T-cell (primary cell): ENCODE data around the gene DNMT3A. TPM values are rescaled to one million over a fixed set of nuclear protein-coding genes. Genes with fewer than 3 reads are reported as not detected.

Experiments used
- ATAC-seq, 4 experiments: fragments of 200-7000 bp in 3 of 4; fragments of 150-1000 bp in 1 of 4; cut with Tn5 transposase; replicated peaks in 1 of 4; 1 replicate in 3 of 4; 2 replicates in 1 of 4; pipeline ENCODE4 v1.10.0; 2021; ENCODE audit warnings: moderate library complexity in 3 of 4, mild to moderate bottlenecking in 2 of 4, moderate number of reproducible peaks in 1 of 4
- CTCF ChIA-PET, 2 donors: fragments of 300-600 bp; sonication (Branson Sonifier 250); formaldehyde crosslinking; loops; one replicate each; lab custom pipeline; 2022; ENCODE audit warnings: antibody characterized with exemption in 2 of 2; lab: Charles Lee
- POLR2A ChIA-PET, 2 donors: fragments of 300-600 bp; sonication (Branson Sonifier 250); formaldehyde crosslinking; loops; one replicate each; lab custom pipeline; 2022; ENCODE audit warnings: antibody characterized with exemption in 2 of 2; lab: Charles Lee
- DNase-seq, 35 experiments: peaks; one replicate each; pipeline versions ENCODE4 v3.0.0 to v3.0.0-alpha.2; 2013 to 2023
- H3K27ac ChIP-seq: one replicate; pipeline ENCODE4 v1.5.1; 2013; ENCODE audit warnings: low read length
- H3K27me3 ChIP-seq, 2 experiments: replicated peaks in 1 of 2; 1 replicate in 1 of 2; 2 replicates in 1 of 2; pipeline versions ENCODE4 v1.6.1 to v1.7.0; 2013; ENCODE audit warnings: low read length in 1 of 2, mixed read lengths in 1 of 2; ENCODE audit not compliant: control insufficient read depth in 2 of 2, insufficient read depth in 2 of 2; ENCODE audit errors: extremely low read depth in 1 of 2
- H3K36me3 ChIP-seq, 2 donors: 1 replicate in 1 of 2; 2 replicates in 1 of 2; pipeline versions ENCODE4 v1.6.1 to v1.7.0; 2013; ENCODE audit warnings: low read length in 1 of 2; ENCODE audit not compliant: control insufficient read depth in 2 of 2, insufficient read depth in 1 of 2; ENCODE audit errors: extremely low read depth in 1 of 2
- H3K4me1 ChIP-seq, 2 experiments: 1 replicate in 1 of 2; 2 replicates in 1 of 2; pipeline versions ENCODE4 v1.6.1 to v1.7.0; 2013; ENCODE audit warnings: low read length in 2 of 2, mixed read lengths in 1 of 2; ENCODE audit not compliant: insufficient read depth in 2 of 2, control insufficient read depth in 1 of 2; ENCODE audit errors: extremely low read depth in 1 of 2
- H3K4me3 ChIP-seq, 2 donors: 1 replicate in 1 of 2; 2 replicates in 1 of 2; pipeline versions ENCODE4 v1.5.1 to v1.7.0; 2013; ENCODE audit warnings: mild to moderate bottlenecking in 2 of 2, low read length in 1 of 2, moderate library complexity in 1 of 2; ENCODE audit not compliant: control insufficient read depth in 1 of 2; ENCODE audit errors: extremely low read depth in 1 of 2
- H3K9me3 ChIP-seq: 2 replicates; pipeline ENCODE4 v1.7.0; 2013
- H3K27ac Mint-ChIP-seq, 2 donors: one replicate each; pipeline ENCODE4 v1.8.0; 2020 to 2021; ENCODE audit warnings: mild to moderate bottlenecking in 2 of 2, mixed read lengths in 2 of 2
- H3K27me3 Mint-ChIP-seq, 2 donors: one replicate each; pipeline ENCODE4 v1.8.0; 2021 to 2022; ENCODE audit warnings: mixed read lengths in 2 of 2
- H3K36me3 Mint-ChIP-seq: one replicate; pipeline ENCODE4 v1.8.0; 2021; ENCODE audit warnings: mixed read lengths
- H3K4me1 Mint-ChIP-seq, 3 donors: one replicate each; pipeline ENCODE4 v1.8.0; 2020 to 2022; ENCODE audit warnings: mixed read lengths in 3 of 3, mild to moderate bottlenecking in 1 of 3
- H3K4me3 Mint-ChIP-seq, 3 donors: one replicate each; pipeline ENCODE4 v1.8.0; 2020 to 2022; ENCODE audit warnings: mild to moderate bottlenecking in 3 of 3, mixed read lengths in 3 of 3, moderate library complexity in 3 of 3
- H3K9me3 Mint-ChIP-seq, 3 donors: one replicate each; pipeline ENCODE4 v1.8.0; 2020 to 2022; ENCODE audit warnings: mixed read lengths in 3 of 3
- WGBS: methylation state at CpG from one replicate; pipeline ENCODE4 v1.1.5; 2013; ENCODE audit warnings: missing lambda C conversion rate; ENCODE audit not compliant: insufficient coverage; 5-methylcytosine and 5-hydroxymethylcytosine counted together
- total RNA-seq, 35 experiments: library from RNA in 6 of 35; stranded (reverse) in 6 of 35; fragments of 120-200 nt in 1 of 35; gene quantifications; one replicate each; pipeline versions ENCODE4 v1.2.1 to v1.2.4 and lab custom pipeline; 2013 to 2026

DNMT3A gene
- total RNA-seq, 5 donors from 2014 or later (not counting 1 experiment from before 2014, with no cell fraction given), result 78.7 to 125 (median 93.2) TPM

GRCh38 chr2:25229279-25230197, 112.2 kb downstream of the DNMT3A start:
- no peaks in the 10 kb centered on the region for H3K9me3 ChIP-seq
- ATAC-seq (peak in 1 of 4 experiments; percentile 11), DNase-seq (no peak)
- Mint-ChIP-seq H3K36me3 (peaks cover 21% of the 10 kb centered on the region), H3K9me3 (no peaks in the 10 kb centered on the region), H3K4me3 (no peak overlapping the region), H3K4me1 (peaks cover 2 to 14% (median 10%) of the 10 kb centered on the region in 3 donors), H3K27ac (peak overlapping the region in 1 of 2 donors; percentile 39), H3K27me3 (no peaks in the 10 kb centered on the region)
- WGBS, result 90% methylated on average over 12 of the region's 15 CpGs
- H3K27me3 ChIP-seq, result no peaks in the 10 kb centered on the region
- H3K27ac ChIP-seq, result no peak overlapping the region
- ChIA-PET POLR2A (no interaction called here), CTCF (interaction anchor here in 1 of 2 donors (1.0 kb wide), 1 partner anchor 64 kb away, joined by 3 read pairs; no protein-coding TSS in a partner anchor)
- peaks cover 8 to 25% of the 10 kb centered on the region in 2 donors for H3K36me3 ChIP-seq
- H3K4me1 ChIP-seq, result peaks cover 0 to 10% of the 10 kb centered on the region in 2 experiments
- H3K4me3 ChIP-seq, result no peak overlapping the region

DNA sequence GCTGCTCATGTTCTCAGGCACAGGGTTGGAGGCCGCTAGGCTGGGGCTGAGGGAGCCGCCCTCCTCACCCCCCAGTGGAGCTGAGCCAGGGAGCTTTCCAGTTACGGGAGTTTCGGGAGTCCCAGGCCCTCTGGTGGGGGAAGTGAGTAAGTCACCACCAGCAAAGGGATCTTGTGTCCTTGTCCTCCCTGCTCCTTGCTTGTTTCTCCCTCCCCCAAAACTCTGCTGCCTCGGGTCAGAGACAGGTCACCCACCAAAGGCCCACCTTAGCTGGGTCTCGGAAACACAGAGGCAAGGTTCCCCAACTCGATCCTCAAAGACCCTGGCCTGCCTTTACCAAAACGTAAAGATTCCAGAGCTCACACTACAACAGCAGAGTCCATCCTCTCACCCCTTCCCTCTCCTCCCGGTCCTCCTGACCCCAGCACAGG, 112.9 kb downstream of the DNMT3A start:
- Histone ChIP-seq H3K4me1 (peaks cover 0 to 10% of the 10 kb centered on the region in 2 experiments), H3K36me3 (peaks cover 8 to 18% of the 10 kb centered on the region in 2 donors), H3K4me3 (no peak overlapping the region), H3K27ac (no peak overlapping the region), H3K9me3 (no peaks in the 10 kb centered on the region), H3K27me3 (no peaks in the 10 kb centered on the region)
- Mint-ChIP-seq H3K27me3 (no peaks in the 10 kb centered on the region), H3K36me3 (peaks cover 14% of the 10 kb centered on the region), H3K4me3 (no peak overlapping the region), H3K9me3 (no peaks in the 10 kb centered on the region), H3K4me1 (peaks cover 2 to 14% (median 10%) of the 10 kb centered on the region in 3 donors), H3K27ac (peak overlapping the region in 1 of 2 donors; percentile 39)
- POLR2A ChIA-PET, result interaction anchor here in 1 of 2 donors (0.9 kb wide), 1 partner anchor 45 kb away, joined by 5 read pairs; no protein-coding TSS in a partner anchor
- 65% methylated on average over 5 of the region's 9 CpGs for WGBS
- DNase-seq, result peak in 8 of 35 experiments; percentile 9 to 67 (median 32)
- CTCF ChIA-PET, result interaction anchor here (0.5 to 1.0 kb wide), 3 partner anchors 8 to 63 kb away, joined by 3 to 4 read pairs (median 3); no protein-coding TSS in a partner anchor
- peak; percentile 29 to 81 (median 38) for ATAC-seq

- H3K4me1 Mint-ChIP-seq, result peaks cover 2 to 15% (median 10%) of the 10 kb centered on the region in 3 donors
- ATAC-seq (no peak), DNase-seq (no peak)
- no peaks in the 10 kb centered on the region for H3K9me3 ChIP-seq
- no peaks in the 10 kb centered on the region for H3K9me3 Mint-ChIP-seq
- no peak overlapping the region for H3K27ac Mint-ChIP-seq
- ChIA-PET POLR2A (no interaction called here), CTCF (interaction anchor here in 1 of 2 donors (0.8 kb wide), 1 partner anchor 49 kb away, joined by 3 read pairs; no protein-coding TSS in a partner anchor)
- WGBS, result 33% methylated on average over 1 of the region's 7 CpGs
- H3K27me3 Mint-ChIP-seq, result no peaks in the 10 kb centered on the region
- H3K27me3 ChIP-seq, result no peaks in the 10 kb centered on the region
- peaks cover 4% of the 10 kb centered on the region for H3K36me3 Mint-ChIP-seq
- H3K27ac ChIP-seq, result no peak overlapping the region
- H3K36me3 ChIP-seq, result peaks cover 2 to 8% of the 10 kb centered on the region in 2 donors
- no peak overlapping the region for H3K4me3 Mint-ChIP-seq
- H3K4me3 ChIP-seq, result no peak overlapping the region
- peaks cover 0 to 12% of the 10 kb centered on the region in 2 experiments for H3K4me1 ChIP-seq
Measured at GRCh38 chr2:25227576-25227975, 114.1 kb downstream of the DNMT3A start.

DNA sequence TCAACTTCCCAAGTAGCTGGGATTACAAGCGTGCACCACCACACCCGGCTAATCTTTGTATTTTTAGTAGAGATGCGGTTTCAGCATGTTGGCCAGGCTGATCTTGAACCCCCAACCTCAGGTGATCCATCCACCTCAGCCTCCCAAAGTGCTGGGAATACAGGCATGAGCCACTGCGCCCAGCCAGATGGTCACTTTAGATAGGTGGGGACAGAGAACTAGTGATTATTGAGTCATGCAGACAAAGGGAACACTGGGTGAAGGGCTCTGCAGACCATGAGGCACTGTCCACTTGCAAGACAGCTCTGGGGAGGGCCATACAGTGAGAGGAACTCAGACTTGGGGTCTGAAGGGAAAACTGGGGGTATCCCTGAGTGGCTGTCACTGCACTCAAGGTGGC, 114.9 kb downstream of the DNMT3A start:
- no peak overlapping the region for H3K27ac ChIP-seq
- H3K36me3 ChIP-seq, result peaks cover 0 to 2% of the 10 kb centered on the region in 2 donors
- Mint-ChIP-seq H3K36me3 (no peaks in the 10 kb centered on the region), H3K9me3 (no peaks in the 10 kb centered on the region), H3K4me3 (no peak overlapping the region), H3K4me1 (peaks cover 3 to 17% (median 10%) of the 10 kb centered on the region in 3 donors), H3K27me3 (no peaks in the 10 kb centered on the region), H3K27ac (peak overlapping the region in 1 of 2 donors; percentile 22)
- H3K4me3 ChIP-seq, result no peak overlapping the region
- peaks cover 0 to 12% of the 10 kb centered on the region in 2 experiments for H3K4me1 ChIP-seq
- DNase-seq, result no peak
- WGBS, result no CpG with 5 or more reads among the region's 4 CpGs
- POLR2A ChIA-PET, result no interaction called here
- no peaks in the 10 kb centered on the region for H3K9me3 ChIP-seq
- CTCF ChIA-PET, result interaction anchor here in 1 of 2 donors (0.6 to 0.8 kb wide), 2 partner anchors 29 to 50 kb away, joined by 3 read pairs; no protein-coding TSS in a partner anchor
- no peaks in the 10 kb centered on the region for H3K27me3 ChIP-seq
- no peak for ATAC-seq

DNA sequence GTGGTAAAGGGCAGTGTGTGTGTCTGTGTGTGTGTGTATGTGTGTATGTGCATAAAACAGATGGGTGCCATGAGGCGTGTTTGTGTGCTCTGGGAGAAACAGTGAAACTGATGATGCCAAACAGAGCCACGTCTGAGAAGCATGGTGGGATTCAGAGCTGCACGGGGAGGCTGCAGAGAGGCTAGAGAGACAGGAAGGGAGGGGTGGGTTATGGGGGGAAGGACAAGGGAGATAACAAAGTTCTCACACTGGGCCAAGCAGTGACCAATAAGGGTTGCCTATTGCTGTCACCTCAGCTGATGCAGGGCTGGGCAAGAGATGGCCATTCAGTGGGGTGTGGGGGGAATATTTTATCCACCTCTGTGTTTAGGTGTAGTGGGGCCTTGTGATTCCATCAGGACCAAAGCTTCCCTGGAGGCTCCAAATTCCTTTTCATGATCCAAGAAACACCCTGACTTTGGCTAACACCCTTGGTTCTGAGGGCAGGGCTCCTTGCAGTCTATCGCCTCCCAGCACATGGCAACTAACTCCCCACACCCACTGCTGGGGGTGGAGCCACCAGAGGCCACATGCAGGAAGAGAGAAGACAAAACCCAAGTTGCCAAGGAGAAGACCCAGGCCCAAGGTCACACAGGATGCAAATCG, 119.1 kb downstream of the DNMT3A start:
- no peaks in the 10 kb centered on the region for H3K36me3 ChIP-seq
- ChIA-PET POLR2A (interaction anchor here in 1 of 2 donors (0.6 to 0.7 kb wide), 2 partner anchors 41 to 748 kb away, joined by 6 to 7 read pairs; no protein-coding TSS in a partner anchor), CTCF (interaction anchor here (0.7 kb wide), 2 partner anchors 308 to 802 kb away, joined by 5 to 8 read pairs; no protein-coding TSS in a partner anchor)
- H3K27me3 Mint-ChIP-seq, result no peaks in the 10 kb centered on the region
- no peaks in the 10 kb centered on the region for H3K27me3 ChIP-seq
- no peak overlapping the region for H3K4me3 Mint-ChIP-seq
- DNase-seq (no peak), ATAC-seq (no peak)
- H3K9me3 ChIP-seq, result no peaks in the 10 kb centered on the region
- H3K36me3 Mint-ChIP-seq, result no peaks in the 10 kb centered on the region
- H3K4me1 Mint-ChIP-seq, result peaks cover 0 to 12% (median 8%) of the 10 kb centered on the region in 3 donors
- peaks cover 0 to 4% of the 10 kb centered on the region in 2 experiments for H3K4me1 ChIP-seq
- no peak overlapping the region for H3K4me3 ChIP-seq
- no peaks in the 10 kb centered on the region for H3K9me3 Mint-ChIP-seq
- WGBS, result 90% methylated on average over 5 of the region's 5 CpGs
- H3K27ac ChIP-seq, result no peak overlapping the region
- H3K27ac Mint-ChIP-seq, result no peak overlapping the region
